IMR-90 (cell line): ENCODE data around the gene BCL2L1. TPM values are rescaled to one million over a fixed set of nuclear protein-coding genes. Genes with fewer than 3 reads are reported as not detected.
A peak's percentile ranks its signal among the peaks of the same experiment; 100 is the strongest.

Experiments
- ATAC-seq: fragments of 200-7000 bp; cut with Tn5 transposase; 2 replicates; pipeline ENCODE4 v1.9.1; 2020; ENCODE audit warnings: low read depth, mild to moderate bottlenecking, moderate library complexity
- BruUV-seq: library from RNA; stranded (reverse); fragments of 400-500 nt; replicated peaks from 2 replicates; lab custom pipeline; 2021; lab: Mats Ljungman, UMichigan
- CTCF ChIA-PET: fragments of 300-600 bp; formaldehyde crosslinking; extraction: SDS; loops from one replicate; lab custom pipeline; 2021; ENCODE audit warnings: antibody characterized with exemption; lab: Yijun Ruan, JAX
- POLR2A ChIA-PET: fragments of 300-600 bp; sonication (Branson Sonifier 250); formaldehyde crosslinking; loops from one replicate; lab custom pipeline; 2022; ENCODE audit warnings: antibody characterized with exemption; ENCODE audit not compliant: unreplicated experiment; lab: Charles Lee
- DNase-seq: peaks from one replicate; pipeline ENCODE4 v3.0.0; 2013
- H2AFZ ChIP-seq: replicated peaks from 2 replicates; pipeline ENCODE3; 2013; ENCODE audit warnings: low read length, mild to moderate bottlenecking; ENCODE audit not compliant: poor library complexity
- H2AK5ac ChIP-seq: 2 replicates; pipeline ENCODE4 v1.6.1; 2013; ENCODE audit warnings: low read depth, low read length, inconsistent platforms
- H2AK9ac ChIP-seq: replicated peaks from 2 replicates; pipeline ENCODE3; 2013; ENCODE audit warnings: mild to moderate bottlenecking, low read depth, low read length, moderate library complexity; ENCODE audit not compliant: poor library complexity
- H2BK120ac ChIP-seq: 2 replicates; pipeline ENCODE4 v1.6.1; 2013; ENCODE audit warnings: low read depth, low read length, inconsistent platforms
- H2BK15ac ChIP-seq: 3 replicates; pipeline ENCODE4 v1.6.1; 2013; ENCODE audit warnings: low read depth, low read length, inconsistent platforms
- H2BK20ac ChIP-seq: 2 replicates; pipeline ENCODE4 v1.6.1; 2013; ENCODE audit warnings: low read depth, mild to moderate bottlenecking, inconsistent platforms, low read length, moderate library complexity
- H2BK5ac ChIP-seq: 2 replicates; pipeline ENCODE4 v1.6.1; 2013; ENCODE audit warnings: mild to moderate bottlenecking, low read depth, low read length, inconsistent platforms; ENCODE audit not compliant: poor library complexity, severe bottlenecking
- H3K14ac ChIP-seq: replicated peaks from 2 replicates; pipeline ENCODE4 v1.6.1; 2013; ENCODE audit warnings: low read depth, low read length, inconsistent platforms
- H3K18ac ChIP-seq: 2 replicates; pipeline ENCODE4 v1.6.1; 2013; ENCODE audit warnings: low read depth, low read length, control low read depth
- H3K23ac ChIP-seq: 2 replicates; pipeline ENCODE4 v1.6.1; 2013; ENCODE audit warnings: low read depth, low read length, inconsistent platforms
- H3K27ac ChIP-seq: 2 replicates; pipeline ENCODE4 v1.5.1; 2013; ENCODE audit warnings: mild to moderate bottlenecking, control low read depth, low read length; ENCODE audit not compliant: insufficient read depth
- H3K27me3 ChIP-seq: 2 replicates; pipeline ENCODE4 v1.6.1; 2013; ENCODE audit warnings: low read length; ENCODE audit not compliant: control insufficient read depth, insufficient read depth
- H3K36me3 ChIP-seq: 2 replicates; pipeline ENCODE4 v1.6.1; 2013; ENCODE audit warnings: low read length, mixed read lengths; ENCODE audit not compliant: control insufficient read depth, insufficient read depth
- H3K4ac ChIP-seq: 2 replicates; pipeline ENCODE4 v1.6.1; 2013; ENCODE audit warnings: low read depth, low read length, inconsistent platforms
- H3K4me1 ChIP-seq: 2 replicates; pipeline ENCODE4 v1.6.1; 2013; ENCODE audit warnings: low read length, mixed read lengths; ENCODE audit not compliant: control insufficient read depth, insufficient read depth
- H3K4me2 ChIP-seq: 2 replicates; pipeline ENCODE4 v1.6.1; 2013; ENCODE audit warnings: low read depth, mild to moderate bottlenecking, control low read depth, low read length, moderate library complexity
- H3K4me3 ChIP-seq: 2 replicates; pipeline ENCODE4 v1.5.1; 2013; ENCODE audit warnings: low read depth, mild to moderate bottlenecking, control low read depth, low read length, moderate library complexity; ENCODE audit not compliant: insufficient read depth
- H3K56ac ChIP-seq: 2 replicates; pipeline ENCODE4 v1.6.1; 2013; ENCODE audit warnings: low read length, inconsistent platforms; ENCODE audit not compliant: insufficient read depth; ENCODE audit errors: extremely low read depth
- H3K79me1 ChIP-seq, 2 experiments: 2 replicates each; pipeline ENCODE4 v1.6.1; 2013; ENCODE audit warnings: low read length in 2 of 2, inconsistent platforms in 1 of 2, low read depth in 1 of 2
- H3K9ac ChIP-seq: 2 replicates; pipeline ENCODE4 v1.6.1; 2013; ENCODE audit warnings: low read depth, low read length, control low read depth
- H3K9me1 ChIP-seq: 2 replicates; pipeline ENCODE4 v1.6.1; 2013; ENCODE audit warnings: low read length, inconsistent platforms; ENCODE audit not compliant: insufficient read depth
- H3K9me3 ChIP-seq: 2 replicates; pipeline ENCODE4 v1.6.1; 2013; ENCODE audit warnings: low read length; ENCODE audit not compliant: control insufficient read depth, insufficient read depth
- H4K20me1 ChIP-seq: 2 replicates; pipeline ENCODE4 v1.6.1; 2013; ENCODE audit warnings: low read length, inconsistent platforms; ENCODE audit not compliant: insufficient read depth
- H4K5ac ChIP-seq: 2 replicates; pipeline ENCODE4 v1.6.1; 2013; ENCODE audit warnings: mild to moderate bottlenecking, low read depth, low read length, control low read depth
- H4K8ac ChIP-seq, 2 experiments: 2 replicates each; pipeline ENCODE4 v1.6.1; 2013; ENCODE audit warnings: low read depth in 2 of 2, low read length in 2 of 2, control low read depth in 1 of 2, inconsistent platforms in 1 of 2
- H4K91ac ChIP-seq: 2 replicates; pipeline ENCODE4 v1.6.1; 2013; ENCODE audit warnings: low read depth, low read length, inconsistent platforms; ENCODE audit not compliant: insufficient read depth
- CEBPB ChIP-seq: IDR thresholded peaks from 2 replicates; pipeline ENCODE4 v1.6.1; 2012; ENCODE audit warnings: low read depth, low read length, improper control_type of control experiment
- CHD1 ChIP-seq: IDR thresholded peaks from 2 replicates; pipeline ENCODE4 v1.6.1; 2012; ENCODE audit warnings: low read depth, low read length, improper control_type of control experiment
- POLR2A ChIP-seq: IDR thresholded peaks from 2 replicates; pipeline ENCODE4 v1.6.1; 2012; ENCODE audit warnings: mild to moderate bottlenecking, low read depth, low read length
- SMC3 ChIP-seq: fragments of 150-350 bp; IDR thresholded peaks from 2 replicates; pipeline ENCODE4 v1.6.1; 2016; ENCODE audit warnings: low read depth, mild to moderate bottlenecking, antibody characterized with exemption, low read length, moderate library complexity
- WGBS, 2 experiments: methylation state at CpG; one replicate each; pipeline versions ENCODE4 v1.1.5 to v1.1.7; 2013; ENCODE audit warnings: missing lambda C conversion rate in 2 of 2; ENCODE audit not compliant: insufficient read length in 1 of 2; ENCODE audit errors: extremely low coverage in 2 of 2; 5-methylcytosine and 5-hydroxymethylcytosine counted together
- dilution Hi-C: fragments of 300-500 bp; cut with HindIII; formaldehyde crosslinking; loops from one replicate; pipeline ENCODE4 v1.14.3; 2018; ENCODE audit warnings: low sequenced_read_pairs; ENCODE audit not compliant: unreplicated experiment
- in situ Hi-C: fragments of 300-500 bp; cut with MboI; formaldehyde crosslinking; loops from 3 replicates; pipeline ENCODE4 v1.14.3; 2019; ENCODE audit warnings: low sequenced_read_pairs, inconsistent platforms, mixed read lengths
- intact Hi-C: fragments of 100-400 bp; cut with micrococcal nuclease; formaldehyde crosslinking; loops from 2 replicates; pipeline ENCODE4 v1.10.0; 2022
- polyA plus RNA-seq, 3 experiments: library from polyadenylated mRNA; depleted of rRNA; stranded (reverse); fragments of >200 nt; gene quantifications; 2 replicates each; pipeline ENCODE4 v1.2.3, GENCODE V29; 2012; ENCODE audit warnings: low replicate concordance in 1 of 3
- total RNA-seq: library from RNA; depleted of rRNA; stranded (reverse); fragments of >200 nt; gene quantifications from 2 replicates; pipeline ENCODE4 v1.2.3, GENCODE V29; 2012
- TF ChIP-seq, protein P1 (sequence below): conservative IDR thresholded peaks from 2 replicates; pipeline ENCODE4 v1.5.1; 2012; ENCODE audit warnings: mild to moderate bottlenecking, low read depth, low read length, improper control_type of control experiment

The BCL2L1 gene
- total and polyA plus RNA-seq, 2 of the 4 experiments (the other 2 are of a cell fraction) = 40.2 to 41.9 TPM

GRCh38 chr20:31632548-31633338 lies 89.9 kb downstream of the BCL2L1 start (continued):
- TF ChIP-seq SMC3 (no peak), POLR2A (no peak), CEBPB (no peak)

DNA sequence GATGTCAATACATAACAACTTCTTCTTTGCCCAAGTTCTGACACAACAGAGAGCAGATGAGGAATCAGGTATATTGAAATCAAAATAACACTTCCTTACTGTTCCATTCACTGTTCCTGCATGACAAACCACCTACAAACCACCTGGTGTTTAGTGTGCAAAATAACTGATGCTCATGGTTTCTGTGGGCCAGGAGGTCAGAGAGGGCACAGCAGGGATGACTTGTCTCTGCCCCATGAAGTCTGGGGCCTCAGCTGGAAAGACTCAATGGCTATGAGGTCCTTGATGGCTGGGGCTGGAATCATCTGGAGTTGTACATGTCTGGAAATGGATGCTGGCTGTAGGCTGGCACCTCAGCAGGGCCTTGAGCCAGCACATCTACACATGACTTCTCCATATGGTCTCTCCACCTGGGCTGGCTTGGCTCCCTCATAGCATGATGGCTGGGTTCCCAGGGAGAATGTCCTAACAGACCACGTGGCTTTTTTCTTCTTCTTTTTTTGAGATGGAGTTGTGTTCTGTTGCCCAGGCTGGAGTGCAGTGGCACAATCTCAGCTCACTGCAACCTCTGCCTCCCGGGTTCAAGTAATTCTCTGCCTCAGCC lies 92.4 kb downstream of the BCL2L1 start:
- no peak overlapping the region for H2BK20ac ChIP-seq
- H2BK120ac ChIP-seq = no peak overlapping the region
- no peaks in the 10 kb centered on the region for H3K79me1 ChIP-seq
- H3K9ac ChIP-seq = no peak overlapping the region
- H2BK15ac ChIP-seq = no peak overlapping the region
- no peak overlapping the region for H2AK5ac ChIP-seq
- H3K14ac ChIP-seq = no peak overlapping the region
- H3K4ac ChIP-seq = no peak overlapping the region
- no peaks in the 10 kb centered on the region; the same call in 1 of the 2 replicates for H3K9me1 ChIP-seq
- dilution Hi-C loops = no loop called here
- H3K27me3 ChIP-seq = no peaks in the 10 kb centered on the region
- peak overlapping the region; percentile 16 for H2AFZ ChIP-seq
- ChIA-PET CTCF (interaction anchor here (0.6 kb wide), 1 partner anchor 11 kb away, joined by 3 read pairs; no protein-coding TSS in a partner anchor), POLR2A (no interaction called here)
- H2BK5ac ChIP-seq = no peak overlapping the region
- no peaks in the 10 kb centered on the region for H4K20me1 ChIP-seq
- H3K18ac ChIP-seq = no peak overlapping the region
- H4K91ac ChIP-seq = no peak overlapping the region
- no peak for TF ChIP-seq CHD1
- TF ChIP-seq, protein P1, sequence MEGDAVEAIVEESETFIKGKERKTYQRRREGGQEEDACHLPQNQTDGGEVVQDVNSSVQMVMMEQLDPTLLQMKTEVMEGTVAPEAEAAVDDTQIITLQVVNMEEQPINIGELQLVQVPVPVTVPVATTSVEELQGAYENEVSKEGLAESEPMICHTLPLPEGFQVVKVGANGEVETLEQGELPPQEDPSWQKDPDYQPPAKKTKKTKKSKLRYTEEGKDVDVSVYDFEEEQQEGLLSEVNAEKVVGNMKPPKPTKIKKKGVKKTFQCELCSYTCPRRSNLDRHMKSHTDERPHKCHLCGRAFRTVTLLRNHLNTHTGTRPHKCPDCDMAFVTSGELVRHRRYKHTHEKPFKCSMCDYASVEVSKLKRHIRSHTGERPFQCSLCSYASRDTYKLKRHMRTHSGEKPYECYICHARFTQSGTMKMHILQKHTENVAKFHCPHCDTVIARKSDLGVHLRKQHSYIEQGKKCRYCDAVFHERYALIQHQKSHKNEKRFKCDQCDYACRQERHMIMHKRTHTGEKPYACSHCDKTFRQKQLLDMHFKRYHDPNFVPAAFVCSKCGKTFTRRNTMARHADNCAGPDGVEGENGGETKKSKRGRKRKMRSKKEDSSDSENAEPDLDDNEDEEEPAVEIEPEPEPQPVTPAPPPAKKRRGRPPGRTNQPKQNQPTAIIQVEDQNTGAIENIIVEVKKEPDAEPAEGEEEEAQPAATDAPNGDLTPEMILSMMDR = no peak
- in situ Hi-C loops = no loop called here
- no peak overlapping the region for H2AK9ac ChIP-seq
- H3K4me1 ChIP-seq = peaks cover 11% of the 10 kb centered on the region; the same call in 1 of the 2 replicates
- no TSS peak for BruUV-seq
- no peak overlapping the region for H3K27ac ChIP-seq
- DNase-seq (no peak), ATAC-seq (no peak)
- H3K9me3 ChIP-seq = no peaks in the 10 kb centered on the region
- H4K8ac ChIP-seq = no peak overlapping the region
- H3K36me3 ChIP-seq = no peaks in the 10 kb centered on the region
- H3K23ac ChIP-seq = no peak overlapping the region
- WGBS, 2 experiments = no CpG with 5 or more reads among the region's 2 CpGs
- H3K56ac ChIP-seq = no peak overlapping the region
- no peak overlapping the region for H3K4me2 ChIP-seq
- no peak overlapping the region for H3K4me3 ChIP-seq
- intact Hi-C loops = no loop called here
- H4K5ac ChIP-seq = no peak overlapping the region
